PFSK-1 (cell line): ENCODE data around the gene MYO16.

Experiments used
- POLR2AphosphoS5 ChIP-seq: IDR thresholded peaks from 2 replicates; pipeline ENCODE4 v1.6.1; 2012; ENCODE audit warnings: low read depth, mild to moderate bottlenecking, control low read depth, low read length, moderate library complexity
- SIN3A ChIP-seq: IDR thresholded peaks from 2 replicates; pipeline ENCODE4 v1.6.1; 2012; ENCODE audit warnings: mild to moderate bottlenecking, low read length, moderate library complexity, borderline replicate concordance; ENCODE audit not compliant: insufficient read depth
- TAF1 ChIP-seq: IDR thresholded peaks from 2 replicates; pipeline ENCODE4 v1.6.1; 2012; ENCODE audit warnings: low read length, control low read depth, borderline replicate concordance; ENCODE audit not compliant: insufficient read depth
- TF ChIP-seq, protein P1 (sequence below), 2 experiments: IDR thresholded peaks; 2 replicates each; pipeline versions ENCODE4 v1.6.1 to v1.8.0; 2011 to 2012; ENCODE audit warnings: low read depth in 2 of 2, low read length in 2 of 2, control low read depth in 1 of 2, inconsistent platforms in 1 of 2, mild to moderate bottlenecking in 1 of 2, moderate library complexity in 1 of 2; ENCODE audit not compliant: insufficient read depth in 1 of 2

DNA sequence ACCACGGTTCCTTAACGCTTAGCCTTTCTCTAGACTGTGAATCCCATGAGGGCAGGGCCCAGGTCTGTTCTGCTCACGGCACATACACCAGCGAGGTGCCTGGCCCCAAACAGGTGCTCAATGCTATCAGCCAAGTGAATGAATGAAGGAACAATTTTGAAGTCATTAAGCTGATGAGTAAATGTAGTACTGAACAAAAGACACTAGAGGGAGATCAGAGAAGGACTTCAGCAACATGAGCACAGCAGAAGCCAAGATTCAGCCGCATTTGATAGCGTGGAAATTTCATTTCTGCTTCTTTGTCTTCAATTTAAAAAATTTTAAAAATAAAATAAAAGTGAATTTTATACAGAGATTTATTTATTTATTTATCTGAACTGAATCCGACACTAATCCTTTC is 20.1 kb upstream of the MYO16 start:
- TF ChIP-seq TAF1 (no peak), POLR2AphosphoS5 (no peak), SIN3A (no peak)
- TF ChIP-seq, protein P1, sequence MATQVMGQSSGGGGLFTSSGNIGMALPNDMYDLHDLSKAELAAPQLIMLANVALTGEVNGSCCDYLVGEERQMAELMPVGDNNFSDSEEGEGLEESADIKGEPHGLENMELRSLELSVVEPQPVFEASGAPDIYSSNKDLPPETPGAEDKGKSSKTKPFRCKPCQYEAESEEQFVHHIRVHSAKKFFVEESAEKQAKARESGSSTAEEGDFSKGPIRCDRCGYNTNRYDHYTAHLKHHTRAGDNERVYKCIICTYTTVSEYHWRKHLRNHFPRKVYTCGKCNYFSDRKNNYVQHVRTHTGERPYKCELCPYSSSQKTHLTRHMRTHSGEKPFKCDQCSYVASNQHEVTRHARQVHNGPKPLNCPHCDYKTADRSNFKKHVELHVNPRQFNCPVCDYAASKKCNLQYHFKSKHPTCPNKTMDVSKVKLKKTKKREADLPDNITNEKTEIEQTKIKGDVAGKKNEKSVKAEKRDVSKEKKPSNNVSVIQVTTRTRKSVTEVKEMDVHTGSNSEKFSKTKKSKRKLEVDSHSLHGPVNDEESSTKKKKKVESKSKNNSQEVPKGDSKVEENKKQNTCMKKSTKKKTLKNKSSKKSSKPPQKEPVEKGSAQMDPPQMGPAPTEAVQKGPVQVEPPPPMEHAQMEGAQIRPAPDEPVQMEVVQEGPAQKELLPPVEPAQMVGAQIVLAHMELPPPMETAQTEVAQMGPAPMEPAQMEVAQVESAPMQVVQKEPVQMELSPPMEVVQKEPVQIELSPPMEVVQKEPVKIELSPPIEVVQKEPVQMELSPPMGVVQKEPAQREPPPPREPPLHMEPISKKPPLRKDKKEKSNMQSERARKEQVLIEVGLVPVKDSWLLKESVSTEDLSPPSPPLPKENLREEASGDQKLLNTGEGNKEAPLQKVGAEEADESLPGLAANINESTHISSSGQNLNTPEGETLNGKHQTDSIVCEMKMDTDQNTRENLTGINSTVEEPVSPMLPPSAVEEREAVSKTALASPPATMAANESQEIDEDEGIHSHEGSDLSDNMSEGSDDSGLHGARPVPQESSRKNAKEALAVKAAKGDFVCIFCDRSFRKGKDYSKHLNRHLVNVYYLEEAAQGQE (IDR thresholded peaks at IDR 0.05; ENCODE audit: insufficient read depth in 1 of 2, low read depth in 2 of 2, low read length in 2 of 2), result no peak
